ENCODE measurements around the gene ATP12A. TPM values are rescaled to one million over a fixed set of nuclear protein-coding genes. Genes with fewer than 3 reads are reported as not detected.
A peak's percentile ranks its signal among the peaks of the same experiment; 100 is the strongest.

The ATP12A gene
- total RNA-seq, 1 donor from 2014 or later: not detected

- no peaks in the 10 kb centered on the region for H3K36me3 ChIP-seq
- H3K9me3 ChIP-seq (replicated peaks): no peaks in the 10 kb centered on the region
- no peak for DNase-seq
- H3K4me3 ChIP-seq: no peak overlapping the region
- peaks cover 66% of the 10 kb centered on the region for H3K27me3 ChIP-seq (ENCODE audit: low read depth)
- intact Hi-C loops (cut with micrococcal nuclease): no loop called here
- TF ChIP-seq CTCF (IDR thresholded peaks at IDR 0.05; ENCODE audit: borderline replicate concordance): no peak
- H3K27ac ChIP-seq (replicated peaks): no peak overlapping the region
- peaks cover 11% of the 10 kb centered on the region for H3K4me1 ChIP-seq
These were observed 2.1 kb upstream of the ATP12A start for GRCh38 chr13:24678151-24678550.

- Histone ChIP-seq H3K4me3 (peak overlapping the region; percentile 58), H3K27me3 (ENCODE audit: low read depth) (peaks cover 57% of the 10 kb centered on the region), H3K9me3 (replicated peaks) (no peaks in the 10 kb centered on the region), H3K36me3 (no peaks in the 10 kb centered on the region), H3K4me1 (peaks cover 24% of the 10 kb centered on the region), H3K27ac (replicated peaks) (no peak overlapping the region)
- no peak for DNase-seq
- intact Hi-C loops (cut with micrococcal nuclease): no loop called here
- no peak for TF ChIP-seq CTCF (IDR thresholded peaks at IDR 0.05; ENCODE audit: borderline replicate concordance)
These were observed 522 bp upstream of the ATP12A start for GRCh38 chr13:24679686-24680085.

GRCh38 chr13:24680921-24681604 lies 855 bp downstream of the ATP12A start:
- no peak overlapping the region for H3K27ac ChIP-seq (replicated peaks)
- H3K27me3 ChIP-seq (ENCODE audit: low read depth): peaks cover 55% of the 10 kb centered on the region
- H3K4me3 ChIP-seq: peak overlapping the region; percentile 58
- DNase-seq: no peak
- H3K36me3 ChIP-seq: no peaks in the 10 kb centered on the region
- peaks cover 27% of the 10 kb centered on the region for H3K4me1 ChIP-seq
- H3K9me3 ChIP-seq (replicated peaks): no peaks in the 10 kb centered on the region
- TF ChIP-seq CTCF (IDR thresholded peaks at IDR 0.05; ENCODE audit: borderline replicate concordance): no peak
- intact Hi-C loops (cut with micrococcal nuclease): no loop called here

GRCh38 chr13:24681930-24682329 lies 1.7 kb downstream of the ATP12A start:
- no peak for DNase-seq
- TF ChIP-seq CTCF (IDR thresholded peaks at IDR 0.05; ENCODE audit: borderline replicate concordance): no peak
- Histone ChIP-seq H3K4me3 (no peak overlapping the region), H3K9me3 (replicated peaks) (no peaks in the 10 kb centered on the region), H3K36me3 (no peaks in the 10 kb centered on the region), H3K4me1 (peaks cover 27% of the 10 kb centered on the region), H3K27ac (replicated peaks) (no peak overlapping the region), H3K27me3 (ENCODE audit: low read depth) (peaks cover 53% of the 10 kb centered on the region)
- intact Hi-C loops (cut with micrococcal nuclease): no loop called here

- intact Hi-C loops (cut with micrococcal nuclease): no loop called here
- no peak for TF ChIP-seq CTCF (IDR thresholded peaks at IDR 0.05; ENCODE audit: borderline replicate concordance)
- Histone ChIP-seq H3K9me3 (replicated peaks) (no peaks in the 10 kb centered on the region), H3K4me3 (no peak overlapping the region), H3K27ac (replicated peaks) (no peak overlapping the region), H3K36me3 (no peaks in the 10 kb centered on the region), H3K4me1 (peaks cover 27% of the 10 kb centered on the region), H3K27me3 (ENCODE audit: low read depth) (peaks cover 53% of the 10 kb centered on the region)
- no peak for DNase-seq
These were observed 2.1 kb downstream of the ATP12A start for GRCh38 chr13:24682353-24682752.

Measured in left ventricle myocardium inferior (tissue), 1 donor.